Retinal pigment epithelial cell (primary cell): ENCODE measurements around the gene PCSK5.

ENCODE experiments used
- DNase-seq: peaks from one replicate; pipeline ENCODE4 v3.0.0-alpha.2; 2010; ENCODE audit warnings: low read depth
- H3K4me3 ChIP-seq: 2 replicates; pipeline ENCODE4 v1.5.1; 2011; ENCODE audit warnings: mild to moderate bottlenecking, low read length, control low read depth, moderate library complexity
- CTCF ChIP-seq: conservative IDR thresholded peaks from 2 replicates; pipeline ENCODE4 v1.5.1; 2011; ENCODE audit warnings: low read depth, low read length, control low read depth, inconsistent platforms

PCSK5 gene

DNA sequence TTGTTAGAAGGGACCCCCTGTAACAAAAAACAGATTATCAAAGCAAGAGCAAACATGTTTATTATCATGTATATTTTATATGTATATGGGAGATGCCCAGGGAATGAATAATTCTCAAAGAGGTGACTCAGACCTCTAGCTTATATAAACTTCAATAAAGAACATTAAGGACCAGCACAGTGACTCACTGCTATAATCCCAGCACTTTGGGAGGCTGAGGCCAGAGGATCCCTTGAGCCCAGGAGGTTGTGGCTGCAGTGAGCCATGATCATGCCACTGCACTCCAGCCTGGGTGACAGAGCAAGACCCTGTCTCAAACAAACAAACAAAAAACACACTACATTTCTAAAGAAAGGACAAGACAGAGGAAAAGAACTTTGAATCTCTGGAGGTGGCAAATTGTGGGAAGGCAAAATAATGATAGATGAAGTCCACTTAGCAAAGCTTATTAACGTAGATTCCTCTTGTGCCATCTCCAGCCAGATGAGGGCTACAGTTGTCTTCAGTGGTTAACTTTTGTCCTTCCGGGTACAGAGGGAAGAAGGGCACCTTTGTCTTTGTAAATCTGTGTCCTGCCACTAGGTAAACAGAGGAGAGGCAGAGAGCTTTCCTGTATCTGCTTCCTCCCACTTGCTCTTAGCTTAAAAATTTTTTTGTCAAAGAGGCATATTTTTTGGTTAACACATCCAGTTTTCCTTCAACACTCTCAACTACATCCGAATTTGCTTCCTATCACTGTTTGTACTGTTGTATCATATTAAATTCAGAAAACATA, 511.3 kb downstream of the PCSK5 start:
- no peak for TF ChIP-seq CTCF
- H3K4me3 ChIP-seq: no peak overlapping the region
- no peak for DNase-seq

GRCh38 chr9:76403352-76403751, 512.9 kb downstream of the PCSK5 start:
- TF ChIP-seq CTCF: peak; percentile 63
- H3K4me3 ChIP-seq: no peak overlapping the region
- DNase-seq: no peak

DNA sequence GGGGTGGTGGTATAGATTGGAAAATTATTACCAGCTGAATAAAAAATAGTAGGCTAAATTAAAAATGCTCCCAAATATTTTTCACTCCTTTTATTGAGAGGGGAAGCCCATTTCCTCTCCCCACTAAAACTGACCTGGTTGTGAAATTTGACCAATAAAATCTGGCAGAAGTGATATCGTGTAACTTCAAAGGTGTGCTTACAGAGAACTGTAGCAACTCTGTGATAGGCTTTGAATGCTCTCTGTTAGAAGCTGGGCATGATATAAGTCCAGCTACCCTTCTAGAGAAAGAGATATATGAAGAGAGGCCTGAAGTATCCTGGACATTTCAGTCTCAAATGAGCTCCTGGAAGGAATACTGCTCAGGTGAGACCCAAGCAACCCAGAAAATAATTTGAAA, 513.9 kb downstream of the PCSK5 start:
- no peak overlapping the region for H3K4me3 ChIP-seq
- no peak for DNase-seq
- no peak for TF ChIP-seq CTCF

GRCh38 chr9:76405340-76405739, 514.9 kb downstream of the PCSK5 start:
- DNase-seq: no peak
- TF ChIP-seq CTCF: no peak
- H3K4me3 ChIP-seq: no peak overlapping the region

DNA sequence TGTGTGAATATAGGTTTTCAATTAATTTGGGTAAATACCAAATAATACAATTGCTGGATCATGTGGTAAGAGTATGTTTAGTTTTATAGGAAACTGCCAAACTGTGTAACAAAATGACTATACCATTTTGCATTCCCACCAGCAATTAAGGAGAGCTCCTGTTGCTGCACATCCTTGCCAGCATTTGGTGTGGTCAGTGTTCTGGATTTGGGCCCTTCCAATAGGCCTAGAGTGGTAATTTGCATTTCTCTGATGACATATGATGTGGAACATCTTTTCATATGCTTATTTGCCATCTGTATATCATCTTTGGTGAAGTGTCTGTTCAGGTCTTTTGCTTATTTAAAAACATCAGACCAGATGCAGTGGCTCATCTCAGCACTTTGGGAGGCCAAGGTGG, 515.4 kb downstream of the PCSK5 start:
- no peak for TF ChIP-seq CTCF
- no peak for DNase-seq
- H3K4me3 ChIP-seq: no peak overlapping the region
